NCI-H748 (cell line): ENCODE data around the gene SLC7A8.
A peak's percentile ranks its signal among the peaks of the same experiment; 100 is the strongest.

Experiments
- DNase-seq: peaks from one replicate; lab custom pipeline; 2025; ENCODE audit not compliant: unreplicated experiment; lab: John Stamatoyannopoulos, UW

The SLC7A8 gene

DNA sequence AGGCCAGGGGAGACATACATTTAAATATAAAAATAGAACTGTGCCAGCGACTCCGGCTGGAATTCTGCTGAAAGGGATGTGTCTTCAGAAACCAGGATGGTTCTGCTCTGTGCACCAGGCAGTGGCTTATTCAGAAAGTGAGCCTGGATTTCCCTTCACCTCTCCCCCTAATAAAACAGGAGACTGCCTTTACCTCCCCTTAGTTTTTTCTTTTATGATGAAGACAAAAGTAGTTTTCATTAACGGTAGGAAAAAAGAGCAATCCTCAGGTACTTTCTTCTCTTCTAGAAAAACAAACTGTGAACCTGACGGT lies 346 bp downstream of the SLC7A8 start:
- DNase-seq = peak; percentile 30

DNA sequence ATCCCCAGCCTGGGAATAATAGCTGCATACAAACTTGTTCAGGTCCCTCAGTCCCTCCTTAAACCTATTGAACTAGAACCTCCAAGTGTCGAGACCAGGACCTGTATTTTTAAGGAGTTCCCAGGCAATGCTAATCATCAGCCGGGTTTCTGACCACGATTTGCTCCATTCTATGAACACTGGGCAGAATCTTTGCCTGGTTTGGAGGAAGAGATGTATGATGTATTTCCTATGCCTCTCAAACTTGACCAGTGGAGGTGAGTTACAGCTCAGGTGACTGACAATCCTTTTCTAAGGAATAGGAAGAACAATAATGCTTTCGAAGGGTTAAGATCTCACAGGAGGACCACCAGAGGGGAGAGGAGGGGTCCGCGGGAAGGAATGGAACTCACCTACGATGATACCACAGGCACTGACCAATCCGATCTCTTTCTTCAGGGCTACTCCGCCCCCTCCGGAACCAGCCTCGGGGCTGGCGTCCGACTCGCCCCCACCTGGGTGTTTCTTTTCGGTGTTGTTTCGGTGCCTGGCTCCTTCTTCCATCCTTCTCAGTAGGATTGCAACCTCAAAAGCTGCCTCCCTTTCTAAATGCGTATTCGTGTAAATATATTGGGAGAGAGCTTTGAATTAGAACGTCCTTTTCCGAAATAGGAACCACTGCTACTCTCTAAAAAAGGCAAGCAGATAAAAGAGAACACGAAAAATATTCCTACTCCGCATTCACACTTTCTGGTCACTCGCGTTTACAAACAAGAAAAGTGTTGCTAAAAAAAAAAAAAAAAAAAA lies 895 bp downstream of the SLC7A8 start:
- peak; percentile 55 for DNase-seq

GRCh38 chr14:23181946-23182345 lies 1.5 kb downstream of the SLC7A8 start:
- DNase-seq = no peak

- DNase-seq = no peak
Observed at GRCh38 chr14:23181453-23181852, 2.0 kb downstream of the SLC7A8 start.

DNA sequence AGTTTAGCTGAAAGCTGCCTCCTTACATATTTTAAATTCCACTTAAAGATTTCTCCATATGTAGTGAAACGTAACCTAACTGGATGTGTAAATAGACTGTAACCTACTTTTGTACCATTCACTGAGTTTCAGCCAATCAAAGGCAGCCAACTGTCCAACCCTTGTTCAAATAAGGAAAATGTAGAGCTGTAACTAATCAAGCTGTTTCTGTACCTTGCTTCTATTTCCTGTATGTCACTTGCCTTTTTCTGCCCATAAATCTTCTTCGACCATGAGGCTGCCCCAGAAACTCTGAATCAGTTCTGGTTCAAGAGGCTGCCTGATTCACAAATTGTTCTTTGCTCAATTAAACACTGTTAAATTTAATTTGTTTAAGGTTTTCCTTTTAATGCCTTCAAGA lies 6.3 kb downstream of the SLC7A8 start:
- no peak for DNase-seq

- DNase-seq = peak; percentile 15
Observed at GRCh38 chr14:23175823-23176222, 7.6 kb downstream of the SLC7A8 start.

- DNase-seq = no peak
Observed at GRCh38 chr14:23174296-23175184, 8.9 kb downstream of the SLC7A8 start.

DNA sequence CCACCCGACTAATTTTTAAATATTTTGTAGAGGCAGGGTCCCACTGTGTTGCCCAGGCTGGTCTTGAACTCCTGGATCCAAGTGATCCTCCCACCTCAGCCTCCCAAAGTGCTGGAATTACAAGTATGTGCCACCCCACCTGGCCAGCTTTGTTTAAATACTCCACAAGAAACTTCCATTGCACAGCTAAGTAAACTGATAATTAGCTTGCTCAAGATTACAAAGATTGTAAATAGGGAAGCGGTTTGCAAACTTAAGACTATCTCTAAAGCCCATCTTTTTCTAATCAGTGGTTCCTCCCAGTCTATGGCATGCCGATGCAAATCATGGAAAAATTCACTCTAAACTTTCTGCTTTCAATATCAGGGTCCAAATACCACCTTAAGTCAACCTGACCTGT lies 9.7 kb downstream of the SLC7A8 start:
- DNase-seq = no peak

DNA sequence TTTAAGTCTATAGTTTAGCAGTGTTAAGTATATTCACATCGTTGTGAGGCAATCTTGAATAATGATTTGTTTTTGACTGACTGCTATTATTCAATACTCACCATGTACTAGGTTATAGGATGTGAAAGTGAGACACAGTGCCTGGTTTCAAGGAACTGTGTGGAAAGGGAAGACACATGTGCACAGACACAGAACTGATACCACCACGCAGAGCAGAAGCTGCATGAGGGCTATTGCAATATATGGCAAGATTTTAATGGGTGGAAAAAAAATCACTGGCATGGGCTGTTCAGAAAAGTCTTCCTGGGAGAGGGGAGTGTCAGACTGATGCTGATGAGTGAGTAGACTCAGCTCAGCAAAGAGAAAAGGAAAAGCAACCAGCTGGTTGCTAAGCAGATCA lies 10.4 kb downstream of the SLC7A8 start:
- DNase-seq = no peak

GRCh38 chr14:23172574-23172973 lies 10.9 kb downstream of the SLC7A8 start:
- DNase-seq = no peak

- DNase-seq = no peak
Observed at GRCh38 chr14:23172096-23172495, 11.4 kb downstream of the SLC7A8 start.

DNA sequence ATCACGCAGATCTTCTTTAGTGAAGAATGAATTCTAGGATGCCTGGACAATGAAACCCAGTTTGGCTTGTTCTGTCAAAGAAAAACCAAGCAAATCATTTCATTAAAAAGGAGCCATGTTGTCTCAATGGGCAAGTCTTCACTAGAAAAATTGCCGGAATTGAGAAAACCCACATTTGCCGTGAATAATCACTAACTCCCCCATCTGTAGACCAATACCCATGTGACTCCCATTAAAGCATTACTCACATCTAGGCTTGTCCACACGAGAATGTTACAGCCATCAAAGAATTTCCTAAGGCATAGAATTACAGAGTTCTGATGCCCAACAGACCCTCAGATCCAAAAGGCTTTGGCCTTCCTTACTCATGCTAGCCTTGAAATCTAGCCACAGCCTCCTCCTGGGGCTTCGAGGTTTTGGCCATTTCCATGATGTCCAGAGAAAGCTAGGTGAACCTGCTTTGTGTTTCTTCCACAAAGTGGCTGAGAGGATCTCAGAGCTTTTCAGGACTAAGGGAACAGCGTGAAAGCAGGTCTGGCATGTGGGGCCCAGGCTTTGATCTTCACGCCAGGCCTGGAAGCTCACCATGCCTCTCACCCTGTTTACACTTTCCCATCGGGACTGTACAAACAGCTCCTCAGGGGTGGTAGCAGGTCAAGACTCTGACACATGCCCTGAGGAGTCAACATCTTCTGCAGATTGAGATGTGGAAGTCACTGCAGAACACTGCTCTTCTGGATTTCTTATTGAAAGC lies 12.1 kb downstream of the SLC7A8 start:
- DNase-seq = no peak

DNA sequence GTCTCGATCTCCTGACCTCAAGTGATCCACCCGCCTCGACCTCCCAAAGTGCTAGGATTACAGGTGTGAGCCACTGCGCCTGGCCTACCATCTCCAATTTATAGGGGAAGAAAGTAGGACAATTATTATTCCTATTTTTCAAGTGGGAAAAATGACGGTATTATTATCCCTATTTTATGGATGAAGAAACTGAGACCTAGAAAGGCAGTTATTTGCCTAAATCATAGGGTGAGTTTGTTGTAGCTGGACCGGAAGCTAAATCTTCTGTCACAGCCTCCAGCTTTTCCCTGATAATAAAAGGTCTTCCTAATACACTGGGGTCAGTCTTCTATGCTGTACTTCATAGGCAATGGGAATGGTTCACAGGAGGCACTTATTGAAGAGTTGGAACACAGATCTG lies 13.8 kb downstream of the SLC7A8 start:
- no peak for DNase-seq

DNA sequence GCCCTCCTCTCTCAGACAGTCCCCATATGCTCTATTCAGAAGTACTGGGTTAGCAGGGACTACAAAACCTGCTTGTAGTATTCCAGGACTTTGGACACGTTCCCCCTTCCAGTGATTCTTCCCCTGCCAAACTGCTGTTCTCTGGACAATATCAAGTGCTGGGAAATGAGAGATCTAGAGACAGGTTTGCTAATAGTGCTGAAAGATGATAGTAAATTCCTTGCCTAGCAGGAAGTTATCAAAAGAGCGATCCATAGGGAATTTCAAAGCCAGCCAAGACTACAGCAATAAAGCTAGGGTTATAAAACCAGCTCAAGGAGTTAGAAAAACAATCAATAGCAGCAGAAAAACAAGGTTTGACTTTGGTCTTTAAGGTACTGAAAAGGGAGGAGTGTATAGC lies 15.2 kb downstream of the SLC7A8 start:
- DNase-seq = no peak

DNA sequence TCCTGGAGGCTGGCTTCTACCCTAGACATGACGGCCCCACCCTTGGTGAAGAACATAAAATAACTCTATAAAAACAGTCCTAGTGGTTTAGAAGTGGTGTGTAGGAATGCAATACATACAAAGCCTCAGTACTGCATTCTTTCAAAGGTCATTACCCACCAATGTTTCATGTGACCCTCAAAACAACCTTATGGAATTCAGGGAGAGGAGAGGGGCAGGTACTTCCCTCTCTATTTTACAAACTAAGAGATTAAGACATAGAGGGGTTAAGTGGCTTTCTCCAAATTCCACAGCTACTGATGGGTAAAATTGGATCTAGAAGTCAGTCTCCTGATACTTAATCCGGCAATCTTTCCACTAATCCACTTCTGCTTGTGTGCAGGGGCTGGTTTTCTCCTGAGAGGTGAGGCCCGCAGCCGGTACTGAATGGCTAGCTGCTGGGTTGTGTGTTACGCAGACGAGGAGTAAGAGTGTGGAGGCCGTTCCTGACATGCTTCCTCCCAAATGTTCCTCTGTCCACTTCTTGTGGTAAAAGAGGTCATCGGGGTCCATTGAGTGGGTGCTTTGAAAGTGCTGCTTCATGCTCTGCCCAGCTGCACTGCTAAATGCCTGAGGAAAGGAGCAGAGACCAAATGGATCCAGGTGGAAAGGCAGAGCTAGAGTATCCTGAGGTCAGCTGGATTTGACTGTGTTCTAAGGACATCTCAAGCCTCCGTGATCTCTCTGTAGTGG lies 16.2 kb downstream of the SLC7A8 start:
- DNase-seq = no peak

- DNase-seq = no peak
Observed at GRCh38 chr14:23164949-23165348, 18.5 kb downstream of the SLC7A8 start.

DNA sequence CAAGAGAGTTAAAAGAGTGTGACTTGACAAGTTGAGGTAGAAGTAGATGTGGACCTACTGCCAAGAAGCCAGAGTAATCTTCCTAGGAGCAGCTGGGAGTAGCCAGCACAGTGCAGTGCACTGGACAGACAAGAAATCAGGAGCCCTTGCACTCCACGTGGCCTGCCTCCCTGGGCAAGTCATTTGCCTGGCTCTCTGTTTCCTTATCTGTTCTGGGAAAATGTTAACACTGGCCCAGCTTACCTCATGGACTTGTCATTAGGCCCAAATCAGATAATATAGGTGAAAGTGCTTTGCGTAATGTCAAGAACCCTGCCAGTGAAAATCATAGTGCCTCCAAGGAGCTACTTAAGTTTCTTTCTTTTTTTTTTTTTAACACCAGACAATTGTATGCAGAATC lies 19.2 kb downstream of the SLC7A8 start:
- DNase-seq = no peak

DNA sequence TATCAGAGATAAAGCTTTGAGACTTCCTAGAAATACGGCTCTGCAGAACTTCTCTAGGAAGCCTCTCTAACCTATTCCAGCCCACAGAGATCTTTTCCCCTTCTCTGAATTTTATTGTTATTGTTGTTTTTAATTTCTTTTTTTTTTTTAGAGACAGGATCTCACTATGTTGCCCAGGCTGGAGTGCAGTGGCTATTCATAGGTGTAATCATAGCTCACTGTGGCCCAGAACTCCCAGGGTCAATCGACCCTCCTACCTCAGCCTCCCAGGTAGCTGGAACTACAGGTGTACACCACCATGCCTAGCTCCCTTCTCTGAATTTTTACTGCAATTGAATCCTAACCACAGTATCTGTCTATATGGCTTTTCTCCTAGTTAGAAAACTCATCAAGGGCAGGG lies 19.6 kb downstream of the SLC7A8 start:
- DNase-seq = no peak

GRCh38 chr14:23162800-23163199 lies 20.7 kb downstream of the SLC7A8 start:
- no peak for DNase-seq

- DNase-seq = no peak
Observed at GRCh38 chr14:23162005-23162404, 21.5 kb downstream of the SLC7A8 start.

DNA sequence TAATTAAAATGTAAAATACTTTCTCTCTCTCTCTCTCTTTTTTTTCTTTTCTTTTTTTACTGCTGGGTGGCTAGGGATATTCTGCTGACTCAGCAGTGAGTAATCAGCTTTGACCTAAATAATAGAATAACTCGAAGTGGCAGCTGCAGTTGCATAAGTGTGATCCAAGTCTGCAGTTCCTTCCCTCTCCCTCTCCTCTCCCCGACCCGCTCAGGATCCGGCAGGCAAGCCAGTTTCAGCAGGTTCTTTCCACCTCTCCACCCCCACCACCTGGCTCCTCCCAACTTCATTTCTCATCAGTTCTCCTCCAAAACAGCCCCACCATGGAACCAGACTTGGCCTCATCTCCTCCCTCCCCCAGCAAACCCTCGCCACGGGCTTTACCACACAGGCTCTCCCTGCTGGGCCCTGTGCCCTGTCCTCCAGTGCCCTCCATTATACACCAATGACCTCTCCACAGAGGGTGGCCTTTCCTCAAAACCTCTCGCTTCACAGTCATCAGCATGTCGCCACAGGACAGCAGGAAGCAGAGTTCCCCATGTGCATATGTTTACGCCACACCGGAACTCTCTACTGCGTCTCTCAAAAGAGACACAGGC lies 22.4 kb downstream of the SLC7A8 start:
- no peak for DNase-seq
